ENCODE data around the gene HMCN2.

DNA sequence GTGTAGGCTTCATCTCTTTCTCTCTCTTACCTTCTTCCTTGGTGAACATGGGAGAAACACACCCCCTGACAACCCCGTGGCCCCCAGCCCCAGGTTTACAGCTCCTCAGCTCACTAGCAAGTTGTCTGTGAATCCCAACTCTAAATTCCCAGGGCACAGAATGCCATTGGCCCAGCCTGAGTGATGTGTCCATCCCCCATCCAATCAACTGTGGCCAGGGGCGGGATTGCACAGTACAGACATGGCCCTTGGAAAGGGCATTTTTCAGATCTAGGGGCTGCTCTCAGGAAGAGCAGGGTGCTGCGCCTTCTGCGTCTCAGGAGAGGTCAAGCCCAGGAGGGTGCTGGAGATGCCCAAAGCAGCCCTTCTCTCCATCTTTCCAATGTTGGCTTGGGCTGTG is 131.0 kb downstream of the HMCN2 start:
- TF ChIP-seq, protein P1, sequence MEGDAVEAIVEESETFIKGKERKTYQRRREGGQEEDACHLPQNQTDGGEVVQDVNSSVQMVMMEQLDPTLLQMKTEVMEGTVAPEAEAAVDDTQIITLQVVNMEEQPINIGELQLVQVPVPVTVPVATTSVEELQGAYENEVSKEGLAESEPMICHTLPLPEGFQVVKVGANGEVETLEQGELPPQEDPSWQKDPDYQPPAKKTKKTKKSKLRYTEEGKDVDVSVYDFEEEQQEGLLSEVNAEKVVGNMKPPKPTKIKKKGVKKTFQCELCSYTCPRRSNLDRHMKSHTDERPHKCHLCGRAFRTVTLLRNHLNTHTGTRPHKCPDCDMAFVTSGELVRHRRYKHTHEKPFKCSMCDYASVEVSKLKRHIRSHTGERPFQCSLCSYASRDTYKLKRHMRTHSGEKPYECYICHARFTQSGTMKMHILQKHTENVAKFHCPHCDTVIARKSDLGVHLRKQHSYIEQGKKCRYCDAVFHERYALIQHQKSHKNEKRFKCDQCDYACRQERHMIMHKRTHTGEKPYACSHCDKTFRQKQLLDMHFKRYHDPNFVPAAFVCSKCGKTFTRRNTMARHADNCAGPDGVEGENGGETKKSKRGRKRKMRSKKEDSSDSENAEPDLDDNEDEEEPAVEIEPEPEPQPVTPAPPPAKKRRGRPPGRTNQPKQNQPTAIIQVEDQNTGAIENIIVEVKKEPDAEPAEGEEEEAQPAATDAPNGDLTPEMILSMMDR (IDR thresholded peaks at IDR 0.05), result no peak
- no peak for TF ChIP-seq POLR2A (IDR thresholded peaks at IDR 0.05; ENCODE audit: low read depth)

Measured in esophagus muscularis mucosa (tissue), 3 donors.